Measurements from ENCODE around the gene POMT1. TPM values are rescaled to one million over a fixed set of nuclear protein-coding genes. Genes with fewer than 3 reads are reported as not detected.

Gene POMT1
- total RNA-seq, 6 donors from 2014 or later: 24.7 to 55.5 (median 27.2) TPM

DNA sequence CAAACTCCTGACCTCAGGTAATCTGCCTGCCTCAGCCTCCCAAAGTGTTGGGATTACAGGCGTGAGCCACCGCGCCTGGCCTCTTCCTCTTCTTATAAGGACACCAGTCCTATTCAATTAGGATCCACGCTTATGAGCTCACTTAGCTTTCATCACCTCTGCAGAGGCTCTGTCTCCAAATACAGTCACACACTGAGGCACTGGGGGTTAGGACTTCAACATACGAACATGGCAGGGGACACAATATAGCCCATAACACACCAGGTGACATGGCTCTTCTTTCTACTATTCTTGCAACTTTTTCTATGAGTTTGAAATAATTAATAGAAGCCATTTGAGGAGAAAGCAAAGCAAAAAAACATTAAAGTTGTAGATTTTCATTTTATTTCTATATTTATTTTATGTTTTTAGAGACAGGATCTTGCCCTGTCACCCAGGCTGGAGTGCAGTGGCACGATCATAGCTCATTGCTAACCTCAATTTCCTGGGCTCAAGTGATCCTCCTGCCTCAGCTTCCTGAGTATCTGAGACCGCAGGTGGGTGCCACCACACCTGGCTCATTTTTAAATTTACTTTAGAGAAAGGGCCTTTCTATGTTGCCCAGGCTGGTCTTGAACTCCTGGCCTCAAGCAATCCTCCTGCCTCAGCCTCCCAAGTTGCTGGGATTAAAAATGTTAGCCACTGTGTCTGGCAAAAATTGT lies 36.7 kb downstream of the POMT1 start:
- Histone ChIP-seq H3K9me3 (peaks cover 9 to 19% (median 15%) of the 10 kb centered on the region in 4 donors), H3K4me3 (no peak overlapping the region), H3K27ac (no peak overlapping the region), H3K4me1 (no peaks in the 10 kb centered on the region), H3K36me3 (no peaks in the 10 kb centered on the region), H3K27me3 (no peaks in the 10 kb centered on the region)
- TF ChIP-seq EP300 (IDR thresholded peaks at IDR 0.05): no peak
- TF ChIP-seq POLR2AphosphoS5 (IDR thresholded peaks at IDR 0.05): no peak
- TF ChIP-seq, protein P1, sequence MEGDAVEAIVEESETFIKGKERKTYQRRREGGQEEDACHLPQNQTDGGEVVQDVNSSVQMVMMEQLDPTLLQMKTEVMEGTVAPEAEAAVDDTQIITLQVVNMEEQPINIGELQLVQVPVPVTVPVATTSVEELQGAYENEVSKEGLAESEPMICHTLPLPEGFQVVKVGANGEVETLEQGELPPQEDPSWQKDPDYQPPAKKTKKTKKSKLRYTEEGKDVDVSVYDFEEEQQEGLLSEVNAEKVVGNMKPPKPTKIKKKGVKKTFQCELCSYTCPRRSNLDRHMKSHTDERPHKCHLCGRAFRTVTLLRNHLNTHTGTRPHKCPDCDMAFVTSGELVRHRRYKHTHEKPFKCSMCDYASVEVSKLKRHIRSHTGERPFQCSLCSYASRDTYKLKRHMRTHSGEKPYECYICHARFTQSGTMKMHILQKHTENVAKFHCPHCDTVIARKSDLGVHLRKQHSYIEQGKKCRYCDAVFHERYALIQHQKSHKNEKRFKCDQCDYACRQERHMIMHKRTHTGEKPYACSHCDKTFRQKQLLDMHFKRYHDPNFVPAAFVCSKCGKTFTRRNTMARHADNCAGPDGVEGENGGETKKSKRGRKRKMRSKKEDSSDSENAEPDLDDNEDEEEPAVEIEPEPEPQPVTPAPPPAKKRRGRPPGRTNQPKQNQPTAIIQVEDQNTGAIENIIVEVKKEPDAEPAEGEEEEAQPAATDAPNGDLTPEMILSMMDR (IDR thresholded peaks at IDR 0.05): no peak
- DNase-seq (no peak), ATAC-seq (ENCODE audit: low FRiP score in 2 of 2) (no peak)
- WGBS, 2 donors: 87 to 88% methylated on average over 7 of the region's 7 CpGs

DNA sequence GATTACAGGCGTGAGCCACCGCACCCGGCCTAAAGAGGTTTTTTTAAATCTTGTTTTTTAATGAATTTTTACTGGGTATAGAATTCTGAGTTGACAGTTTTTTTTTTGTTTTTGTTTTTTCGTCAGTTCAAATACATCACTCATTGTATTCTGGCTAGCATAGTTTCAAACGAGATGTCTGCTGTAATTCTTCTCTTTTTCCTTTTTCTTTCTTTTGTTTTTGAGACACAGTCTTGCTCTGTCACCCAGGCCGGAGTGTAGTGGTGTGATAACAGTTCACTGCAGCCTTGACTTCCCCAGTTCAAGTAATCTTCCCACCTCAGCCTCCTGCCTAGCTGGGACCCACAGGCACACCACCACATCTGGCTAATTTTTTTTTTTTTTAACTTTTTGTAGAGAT lies 40.4 kb downstream of the POMT1 start:
- Histone ChIP-seq H3K9me3 (peaks cover 9 to 19% (median 15%) of the 10 kb centered on the region in 4 donors), H3K27me3 (peaks cover 0 to 21% (median 17%) of the 10 kb centered on the region in 4 donors), H3K4me3 (no peak overlapping the region), H3K36me3 (no peaks in the 10 kb centered on the region), H3K27ac (no peak overlapping the region), H3K4me1 (peaks cover 11 to 19% (median 13%) of the 10 kb centered on the region in 4 donors)
- ATAC-seq (ENCODE audit: low FRiP score in 2 of 2): no peak
- TF ChIP-seq POLR2A (IDR thresholded peaks at IDR 0.05): no peak
- TF ChIP-seq, protein P1 (IDR thresholded peaks at IDR 0.05): no peak
- TF ChIP-seq POLR2AphosphoS5 (IDR thresholded peaks at IDR 0.05): no peak
- no peak for TF ChIP-seq EP300 (IDR thresholded peaks at IDR 0.05)
- no peak for DNase-seq
- WGBS, 2 donors: 88 to 92% methylated on average over 6 of the region's 6 CpGs

DNA sequence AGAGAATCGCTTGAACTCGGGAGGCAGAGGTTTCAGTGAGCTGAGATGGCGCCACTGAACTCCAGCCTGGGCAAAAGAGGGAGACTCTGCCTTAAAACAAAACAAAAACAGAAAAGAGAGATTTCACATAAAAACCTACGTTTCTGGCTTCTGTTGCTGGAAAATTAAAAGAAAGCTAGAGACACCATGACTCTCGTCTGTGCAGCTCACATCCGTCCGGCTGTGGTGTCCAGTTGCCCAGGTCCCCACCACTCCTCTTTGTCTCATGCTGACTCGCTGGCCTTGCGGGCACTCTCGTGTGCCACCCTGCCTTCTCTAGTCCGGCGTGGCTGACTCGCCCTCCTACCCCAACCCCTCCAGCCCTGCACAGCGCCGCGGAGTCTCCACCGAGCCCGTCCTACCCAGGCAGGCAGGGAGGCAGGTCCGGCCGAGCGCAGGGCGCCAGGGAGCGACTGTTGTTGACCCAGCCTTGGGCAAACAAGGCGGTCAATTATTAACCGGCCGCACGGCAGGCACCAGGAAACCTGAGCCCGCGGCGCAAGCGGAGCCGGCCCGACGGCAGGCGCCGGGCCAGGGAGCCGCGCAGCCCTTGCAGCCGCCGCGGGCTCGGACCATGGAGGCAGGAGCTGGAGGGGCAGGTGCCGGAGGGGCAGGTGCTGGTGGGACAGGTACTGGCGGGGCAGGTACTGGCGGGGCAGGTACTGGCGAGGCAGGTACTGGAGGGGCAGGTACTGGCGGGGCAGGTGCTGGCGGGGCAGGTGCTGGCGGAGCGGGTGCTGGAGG lies 42.5 kb downstream of the POMT1 start, which contains the start of gene PRRT1B:
TSS of gene PRRT1B (plus strand) at position 521 of the 783 bp plus-strand sequence. CDS start at position 614, 93 bp downstream.
- peak within 1 kb of the TSS; percentile 9 to 73 (median 54) for H3K27ac ChIP-seq
- H3K36me3 ChIP-seq: no peaks in the 10 kb centered on the region
- WGBS, 2 donors: 25 to 51% methylated on average over 17 to 34 of the region's 50 CpGs
- H3K4me1 ChIP-seq: peaks cover 11 to 19% (median 13%) of the 10 kb centered on the region in 4 donors
- TF ChIP-seq POLR2A (IDR thresholded peaks at IDR 0.05): peak in 1 of 4 donors; percentile 65
- no peak for TF ChIP-seq EP300 (IDR thresholded peaks at IDR 0.05)
- peaks cover 0 to 21% (median 17%) of the 10 kb centered on the region in 4 donors for H3K27me3 ChIP-seq
- peak within 1 kb of the TSS in 3 of 4 donors; percentile 43 to 52 (median 51) for H3K4me3 ChIP-seq
- ATAC-seq (ENCODE audit: low FRiP score in 2 of 2) (peak; percentile 74 to 94), DNase-seq (peak; percentile 90 to 91)
- H3K9me3 ChIP-seq: peaks cover 9 to 19% (median 15%) of the 10 kb centered on the region in 4 donors

DNA sequence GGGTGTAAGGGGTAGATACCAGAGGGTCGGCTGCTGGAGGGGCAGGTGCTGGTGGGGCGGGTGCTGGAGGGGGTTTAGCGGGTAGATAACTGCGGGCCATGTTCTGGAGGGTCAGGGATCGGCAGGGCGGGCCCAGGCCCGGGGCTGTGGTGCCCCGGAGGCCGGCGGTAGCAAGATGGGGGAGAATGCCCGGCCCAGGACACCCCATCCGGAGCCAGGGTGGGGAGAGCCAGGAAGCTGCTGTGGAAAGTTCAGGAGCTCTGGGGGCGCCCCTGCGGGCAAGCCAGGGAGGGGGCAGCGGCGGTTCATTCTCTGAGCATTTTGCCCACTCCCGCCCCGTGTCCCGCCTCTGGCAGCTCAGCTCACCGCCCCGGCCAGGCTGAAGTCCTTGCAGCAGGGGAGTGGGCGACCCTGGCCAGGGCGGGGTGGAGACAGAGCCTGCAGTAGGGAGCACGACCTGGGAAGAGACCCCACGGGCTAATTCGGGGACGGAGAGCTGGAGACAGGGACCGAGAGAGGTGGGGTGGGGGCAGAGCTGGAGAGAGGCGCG lies 43.1 kb downstream of the POMT1 start:
- TF ChIP-seq, protein P1 (IDR thresholded peaks at IDR 0.05): no peak
- TF ChIP-seq POLR2AphosphoS5 (IDR thresholded peaks at IDR 0.05) (no peak), EP300 (IDR thresholded peaks at IDR 0.05) (no peak), POLR2A (IDR thresholded peaks at IDR 0.05) (no peak)
- peaks cover 9 to 19% (median 15%) of the 10 kb centered on the region in 4 donors for H3K9me3 ChIP-seq
- H3K4me3 ChIP-seq: peak overlapping the region in 3 of 4 donors; percentile 43 to 52 (median 51)
- H3K4me1 ChIP-seq: peaks cover 11 to 19% (median 13%) of the 10 kb centered on the region in 4 donors
- H3K27ac ChIP-seq: peak overlapping the region; percentile 9 to 73 (median 35)
- ATAC-seq (ENCODE audit: low FRiP score in 2 of 2) (peak; percentile 52 to 72), DNase-seq (peak in 1 of 2 donors; percentile 77)
- 6 to 8% methylated on average over 26 to 30 of the region's 30 CpGs for WGBS, 2 donors
- H3K36me3 ChIP-seq: no peaks in the 10 kb centered on the region
- peaks cover 0 to 21% (median 17%) of the 10 kb centered on the region in 4 donors for H3K27me3 ChIP-seq

All from upper lobe of left lung (tissue), 6 donors.